Measurements from ENCODE around the gene RSPH9.

Gene RSPH9

GRCh38 chr6:43647613-43648012, 2.8 kb downstream of the RSPH9 start:
- TF ChIP-seq FOXP2 (optimal IDR thresholded peaks at IDR 0.05; ENCODE audit: borderline replicate concordance, extremely low read depth, extremely low read length, insufficient read depth): no peak
- no peak for TF ChIP-seq SIN3A (IDR thresholded peaks at IDR 0.05; ENCODE audit: borderline replicate concordance, insufficient read depth, low read length)
- no peak for TF ChIP-seq POLR2AphosphoS5 (IDR thresholded peaks at IDR 0.05; ENCODE audit: low read depth, low read length)
- TF ChIP-seq TAF1 (IDR thresholded peaks at IDR 0.05; ENCODE audit: borderline replicate concordance, insufficient read depth, low read length): no peak
- no peak for TF ChIP-seq REST (IDR thresholded peaks at IDR 0.05; ENCODE audit: insufficient read depth in 1 of 2, low read depth in 2 of 2, low read length in 2 of 2)

GRCh38 chr6:43648248-43648647, 3.4 kb downstream of the RSPH9 start:
- no peak for TF ChIP-seq TAF1 (IDR thresholded peaks at IDR 0.05; ENCODE audit: borderline replicate concordance, insufficient read depth, low read length)
- no peak for TF ChIP-seq POLR2AphosphoS5 (IDR thresholded peaks at IDR 0.05; ENCODE audit: low read depth, low read length)
- no peak for TF ChIP-seq FOXP2 (optimal IDR thresholded peaks at IDR 0.05; ENCODE audit: borderline replicate concordance, extremely low read depth, extremely low read length, insufficient read depth)
- TF ChIP-seq SIN3A (IDR thresholded peaks at IDR 0.05; ENCODE audit: borderline replicate concordance, insufficient read depth, low read length): no peak
- TF ChIP-seq REST (IDR thresholded peaks at IDR 0.05; ENCODE audit: insufficient read depth in 1 of 2, low read depth in 2 of 2, low read length in 2 of 2): no peak

- TF ChIP-seq FOXP2 (optimal IDR thresholded peaks at IDR 0.05; ENCODE audit: borderline replicate concordance, extremely low read depth, extremely low read length, insufficient read depth): no peak
- TF ChIP-seq POLR2AphosphoS5 (IDR thresholded peaks at IDR 0.05; ENCODE audit: low read depth, low read length): no peak
- TF ChIP-seq SIN3A (IDR thresholded peaks at IDR 0.05; ENCODE audit: borderline replicate concordance, insufficient read depth, low read length): no peak
- TF ChIP-seq REST (IDR thresholded peaks at IDR 0.05; ENCODE audit: insufficient read depth in 1 of 2, low read depth in 2 of 2, low read length in 2 of 2): no peak
- no peak for TF ChIP-seq TAF1 (IDR thresholded peaks at IDR 0.05; ENCODE audit: borderline replicate concordance, insufficient read depth, low read length)
These were observed 12.5 kb downstream of the RSPH9 start for GRCh38 chr6:43657221-43657802.

- TF ChIP-seq TAF1 (IDR thresholded peaks at IDR 0.05; ENCODE audit: borderline replicate concordance, insufficient read depth, low read length) (no peak), POLR2AphosphoS5 (IDR thresholded peaks at IDR 0.05; ENCODE audit: low read depth, low read length) (no peak), FOXP2 (optimal IDR thresholded peaks at IDR 0.05; ENCODE audit: borderline replicate concordance, extremely low read depth, extremely low read length, insufficient read depth) (no peak), SIN3A (IDR thresholded peaks at IDR 0.05; ENCODE audit: borderline replicate concordance, insufficient read depth, low read length) (no peak), REST (IDR thresholded peaks at IDR 0.05; ENCODE audit: insufficient read depth in 1 of 2, low read depth in 2 of 2, low read length in 2 of 2) (no peak)
These were observed 13.3 kb downstream of the RSPH9 start for GRCh38 chr6:43658161-43658560.
